ENCODE results near the gene RFX3. TPM values are rescaled to one million over a fixed set of nuclear protein-coding genes. Genes with fewer than 3 reads are reported as not detected.

The RFX3 gene
- total RNA-seq, 1 donor: 1.4 TPM

DNA sequence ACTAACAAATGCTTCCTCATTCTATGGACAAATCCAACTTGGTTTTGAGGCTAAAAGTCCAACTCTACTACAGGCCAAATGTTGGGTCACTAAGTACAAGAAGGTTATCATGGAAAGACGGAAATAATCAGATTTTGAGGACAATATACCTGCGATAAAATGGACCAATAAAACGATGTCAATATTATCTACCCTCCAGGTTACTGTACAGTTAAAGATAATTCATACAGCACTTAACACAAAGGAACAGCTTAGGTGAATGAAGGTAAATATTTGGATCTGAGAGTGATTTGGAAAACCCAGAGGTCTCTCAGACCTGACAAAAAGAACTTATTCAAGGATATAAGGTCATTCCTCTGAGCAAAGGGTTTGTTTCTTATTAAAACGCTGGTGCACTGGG lies 352.4 kb downstream of the RFX3 start:
- Histone ChIP-seq H3K4me3 (ENCODE audit: insufficient read depth, low read length) (no peak overlapping the region), H3K9me3 (ENCODE audit: low read depth, low read length) (no peaks in the 10 kb centered on the region), H3K79me2 (ENCODE audit: insufficient read depth, low read length) (no peaks in the 10 kb centered on the region), H3K36me3 (ENCODE audit: insufficient read depth, low read length) (no peaks in the 10 kb centered on the region), H3K4me2 (ENCODE audit: insufficient read depth, low read length) (no peak overlapping the region), H3K4me1 (ENCODE audit: insufficient read depth, low read length) (no peaks in the 10 kb centered on the region), H2AFZ (ENCODE audit: low read length) (no peak overlapping the region), H3K27me3 (ENCODE audit: insufficient read depth, low read length) (peaks cover 4% of the 10 kb centered on the region), H3K27ac (ENCODE audit: low read depth, low read length) (no peak overlapping the region), H4K20me1 (ENCODE audit: insufficient read depth, low read length) (no peaks in the 10 kb centered on the region)
- DNase-seq (ENCODE audit: insufficient read length, low spot score, missing footprints): no peak
- TF ChIP-seq, protein P1, sequence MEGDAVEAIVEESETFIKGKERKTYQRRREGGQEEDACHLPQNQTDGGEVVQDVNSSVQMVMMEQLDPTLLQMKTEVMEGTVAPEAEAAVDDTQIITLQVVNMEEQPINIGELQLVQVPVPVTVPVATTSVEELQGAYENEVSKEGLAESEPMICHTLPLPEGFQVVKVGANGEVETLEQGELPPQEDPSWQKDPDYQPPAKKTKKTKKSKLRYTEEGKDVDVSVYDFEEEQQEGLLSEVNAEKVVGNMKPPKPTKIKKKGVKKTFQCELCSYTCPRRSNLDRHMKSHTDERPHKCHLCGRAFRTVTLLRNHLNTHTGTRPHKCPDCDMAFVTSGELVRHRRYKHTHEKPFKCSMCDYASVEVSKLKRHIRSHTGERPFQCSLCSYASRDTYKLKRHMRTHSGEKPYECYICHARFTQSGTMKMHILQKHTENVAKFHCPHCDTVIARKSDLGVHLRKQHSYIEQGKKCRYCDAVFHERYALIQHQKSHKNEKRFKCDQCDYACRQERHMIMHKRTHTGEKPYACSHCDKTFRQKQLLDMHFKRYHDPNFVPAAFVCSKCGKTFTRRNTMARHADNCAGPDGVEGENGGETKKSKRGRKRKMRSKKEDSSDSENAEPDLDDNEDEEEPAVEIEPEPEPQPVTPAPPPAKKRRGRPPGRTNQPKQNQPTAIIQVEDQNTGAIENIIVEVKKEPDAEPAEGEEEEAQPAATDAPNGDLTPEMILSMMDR (IDR thresholded peaks at IDR 0.05; ENCODE audit: extremely low read depth, low read depth, low read length): no peak

DNA sequence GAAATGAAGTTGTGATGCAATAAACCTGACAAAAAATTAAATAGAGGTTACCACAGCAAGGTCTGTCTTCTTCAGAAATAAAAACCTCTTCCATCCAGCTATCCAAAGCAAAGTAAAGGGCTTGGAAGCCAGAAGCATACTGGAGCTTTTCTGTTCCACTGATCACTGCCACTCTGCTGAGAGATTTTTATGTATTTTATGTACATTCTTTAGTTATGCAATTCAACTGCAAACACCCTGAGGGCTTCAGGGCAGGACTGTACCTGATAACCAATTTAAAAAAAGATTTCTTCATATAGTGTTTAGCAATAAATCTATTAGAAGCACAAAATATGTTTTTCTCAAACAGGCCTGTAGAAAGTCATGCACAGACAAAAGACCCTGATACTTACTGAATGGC lies 355.0 kb downstream of the RFX3 start:
- no peak overlapping the region for H3K27ac ChIP-seq (ENCODE audit: low read depth, low read length)
- H3K4me2 ChIP-seq (ENCODE audit: insufficient read depth, low read length): no peak overlapping the region
- no peaks in the 10 kb centered on the region for H3K4me1 ChIP-seq (ENCODE audit: insufficient read depth, low read length)
- TF ChIP-seq, protein P1 (IDR thresholded peaks at IDR 0.05; ENCODE audit: extremely low read depth, low read depth, low read length): no peak
- H3K79me2 ChIP-seq (ENCODE audit: insufficient read depth, low read length): no peaks in the 10 kb centered on the region
- no peak for DNase-seq (ENCODE audit: insufficient read length, low spot score, missing footprints)
- no peaks in the 10 kb centered on the region for H3K36me3 ChIP-seq (ENCODE audit: insufficient read depth, low read length)
- H3K27me3 ChIP-seq (ENCODE audit: insufficient read depth, low read length): peaks cover 4% of the 10 kb centered on the region
- no peak overlapping the region for H3K4me3 ChIP-seq (ENCODE audit: insufficient read depth, low read length)
- H3K9me3 ChIP-seq (ENCODE audit: low read depth, low read length): no peaks in the 10 kb centered on the region
- no peaks in the 10 kb centered on the region for H4K20me1 ChIP-seq (ENCODE audit: insufficient read depth, low read length)
- no peak overlapping the region for H2AFZ ChIP-seq (ENCODE audit: low read length)

Measured in osteoblast (primary cell).